H1 (cell line): ENCODE results near the gene ALPP. TPM values are rescaled to one million over a fixed set of nuclear protein-coding genes. Genes with fewer than 3 reads are reported as not detected.

Source experiments
- ATF2 ChIP-seq: IDR thresholded peaks from 2 replicates; pipeline ENCODE4 v1.6.1; 2012; ENCODE audit warnings: low read length, inconsistent platforms
- CTCF ChIP-seq, 3 experiments: IDR thresholded peaks; 1 replicate in 2 of 3; 2 replicates in 1 of 3; pipeline versions ENCODE4 v1.5.1 to v1.6.1; 2011; ENCODE audit warnings: low read length in 3 of 3, mild to moderate bottlenecking in 3 of 3, inconsistent platforms in 2 of 3, low read depth in 1 of 3, moderate library complexity in 1 of 3; ENCODE audit not compliant: insufficient read depth in 1 of 3; ENCODE audit errors: control extremely low read depth in 1 of 3
- MAX ChIP-seq: IDR thresholded peaks from 2 replicates; pipeline ENCODE4 v1.6.1; 2012; ENCODE audit warnings: inconsistent platforms
- polyA plus RNA-seq, 7 experiments: library from polyadenylated mRNA; depleted of rRNA in 3 of 7; stranded (reverse) in 5 of 7; unstranded in 2 of 7; fragments of >200 nt in 5 of 7; fragments of 200-250 nt in 2 of 7; gene quantifications; 1 replicate in 5 of 7; 2 replicates in 1 of 7; 4 replicates in 1 of 7; pipeline versions ENCODE4 v1.2.1 to v1.2.3, GENCODE V29; 2011 to 2013; ENCODE audit warnings: missing spikeins in 2 of 7, mixed read lengths in 2 of 7
- total RNA-seq: library from RNA; stranded (reverse); fragmentation: NEBNext Ultra II Directional; extraction: Animal tissue kit (Norgen Biotek cat#: 25700); gene quantifications from 2 replicates; pipeline ENCODE4 v1.2.1, GENCODE V29; 2021

The ALPP gene
- total and polyA plus RNA-seq, 2 of the 8 experiments (the other 6 are each of a cell fraction or from before 2014, with no cell fraction given), result 0.15 TPM

DNA sequence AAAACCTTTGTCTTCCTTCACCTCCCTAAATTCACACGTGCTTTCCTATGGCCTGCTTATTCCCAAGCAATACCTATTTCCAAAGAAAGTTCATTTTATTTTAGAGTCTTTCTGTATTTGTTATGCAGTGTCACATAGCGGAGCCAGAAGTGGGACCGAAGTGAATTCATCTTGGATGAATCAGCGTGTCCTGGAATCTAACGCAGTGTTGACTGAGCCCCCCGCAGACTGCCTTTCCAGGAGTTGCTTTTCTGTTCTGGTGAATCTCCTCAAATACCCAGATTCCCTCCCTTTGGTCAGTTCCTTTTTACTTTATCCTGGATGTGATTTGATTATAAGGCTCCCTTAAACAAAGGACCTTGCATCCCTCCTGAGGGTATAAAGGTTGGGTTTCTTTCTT lies 10.8 kb downstream of the ALPP start (continued):
- TF ChIP-seq CTCF (IDR thresholded peaks at IDR 0.05; ENCODE audit: control extremely low read depth in 1 of 3, insufficient read depth in 1 of 3, low read depth in 1 of 3, low read length in 3 of 3) (no peak), ATF2 (no peak), MAX (no peak)
- TF ChIP-seq, all 59 proteins: peak for 0
